HG03558 (cell line): Measurements from ENCODE around the gene MXI1.
"Not testable (repeated sequence)": the region's sequence is repeated elsewhere in the genome, so short reads cannot be mapped to it uniquely, and the experiment has no call there.

Source experiments
- ATAC-seq: cut with Tn5 transposase; IDR thresholded peaks from one replicate; pipeline ENCODE4 v1.9.1; 2021; ENCODE audit warnings: moderate number of reproducible peaks; ENCODE audit not compliant: unreplicated experiment; ENCODE audit errors: extremely low read depth

The MXI1 gene

DNA sequence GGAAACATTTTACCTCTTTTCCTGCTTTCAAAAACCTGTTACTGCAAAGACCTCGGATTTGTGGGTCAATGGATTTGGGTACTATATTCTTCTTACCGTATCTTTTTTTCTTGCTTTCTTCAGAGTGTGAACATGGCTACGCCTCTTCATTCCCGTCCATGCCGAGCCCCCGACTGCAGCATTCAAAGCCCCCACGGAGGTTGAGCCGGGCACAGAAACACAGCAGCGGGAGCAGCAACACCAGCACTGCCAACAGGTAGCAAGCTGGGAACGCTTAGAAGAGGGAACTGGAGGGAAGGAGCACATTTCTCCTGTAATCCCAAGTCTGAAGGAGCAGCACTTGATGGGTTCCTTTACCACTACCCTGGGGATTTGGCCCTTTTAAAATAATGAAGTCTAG, 20.7 kb downstream of the MXI1 start:
- no peak for ATAC-seq

DNA sequence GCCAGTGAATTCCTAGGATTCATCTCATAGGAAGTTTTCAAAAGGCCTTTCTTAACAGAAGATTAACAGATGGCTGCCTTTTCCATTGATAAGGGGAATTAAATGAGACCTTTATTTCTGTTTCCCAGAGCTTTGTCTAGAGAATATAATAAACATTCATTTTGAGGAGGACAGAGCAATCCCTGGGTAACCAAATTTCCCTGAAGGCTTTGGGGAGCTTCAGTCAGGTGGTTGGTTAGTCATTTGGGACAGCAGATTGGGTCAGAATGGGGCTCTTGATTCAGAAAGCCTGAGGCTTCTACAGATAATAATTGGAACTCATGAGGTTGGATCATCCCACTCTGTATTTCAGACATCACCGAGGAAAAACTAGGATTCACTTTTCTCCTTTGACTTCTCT, 21.8 kb downstream of the MXI1 start:
- no peak for ATAC-seq

DNA sequence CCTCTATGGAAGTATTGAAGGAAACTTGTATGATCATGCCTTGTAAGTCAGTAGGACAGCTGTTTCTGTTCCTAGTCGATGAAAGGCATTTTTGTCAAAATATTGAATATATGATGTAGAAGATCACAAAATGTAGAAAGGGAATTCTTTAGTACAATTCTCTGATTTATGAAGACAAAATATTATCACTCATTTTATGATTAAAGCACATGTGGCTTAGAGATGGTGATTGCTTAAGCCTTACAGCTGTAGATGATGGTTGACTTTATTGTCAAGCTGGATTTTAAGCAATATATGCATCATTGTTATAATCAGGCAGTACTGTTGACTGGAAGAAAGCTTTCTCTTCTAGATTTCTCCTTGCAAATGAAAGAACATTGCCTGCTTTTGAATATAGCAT, 26.4 kb downstream of the MXI1 start:
- no peak for ATAC-seq

DNA sequence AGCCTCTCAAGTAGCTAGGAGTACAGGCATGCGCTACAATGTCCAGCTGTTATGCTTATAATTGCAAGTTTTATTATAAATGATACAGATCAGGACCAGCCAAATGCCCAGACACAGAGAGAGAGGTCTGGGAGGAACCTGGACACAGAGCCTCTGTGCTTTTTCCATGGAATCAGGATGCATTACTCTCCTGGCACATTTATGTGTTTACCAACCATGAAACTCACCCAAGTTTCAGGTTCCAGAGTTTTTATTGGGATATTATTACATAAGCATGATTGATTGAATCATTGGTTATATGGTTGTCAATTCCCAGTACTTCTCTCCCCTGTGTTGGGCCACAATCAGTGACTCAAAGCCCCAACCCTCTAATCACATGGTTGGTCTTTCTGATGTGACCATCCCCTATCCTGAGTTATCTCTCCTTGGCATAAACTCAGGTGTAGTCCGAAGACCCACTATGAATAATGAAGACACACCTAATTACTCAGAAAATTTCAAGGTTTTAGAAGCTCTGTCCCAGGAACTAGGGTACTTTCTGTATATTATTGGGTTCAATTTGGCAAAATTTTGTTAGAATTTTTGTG, 30.6 kb downstream of the MXI1 start:
- ATAC-seq, result no peak

DNA sequence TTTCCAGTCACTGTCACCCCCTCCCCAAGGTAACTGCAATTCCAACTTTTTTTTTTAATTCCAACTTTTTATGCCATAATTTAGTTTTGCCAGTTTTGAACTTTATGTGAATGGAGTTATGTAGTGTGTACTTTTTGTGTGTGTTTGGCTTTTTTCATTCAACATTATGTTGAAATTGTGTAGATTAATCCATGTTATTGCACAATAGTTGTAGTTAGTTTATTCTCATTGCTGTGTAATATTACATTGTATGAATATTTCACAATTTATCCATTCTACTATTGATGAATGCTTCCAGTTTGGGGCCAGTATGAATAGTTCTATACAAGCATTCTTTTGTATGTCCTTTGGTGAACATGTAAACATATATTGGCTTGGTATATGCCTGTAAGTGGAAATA, 32.5 kb downstream of the MXI1 start:
- no peak for ATAC-seq

DNA sequence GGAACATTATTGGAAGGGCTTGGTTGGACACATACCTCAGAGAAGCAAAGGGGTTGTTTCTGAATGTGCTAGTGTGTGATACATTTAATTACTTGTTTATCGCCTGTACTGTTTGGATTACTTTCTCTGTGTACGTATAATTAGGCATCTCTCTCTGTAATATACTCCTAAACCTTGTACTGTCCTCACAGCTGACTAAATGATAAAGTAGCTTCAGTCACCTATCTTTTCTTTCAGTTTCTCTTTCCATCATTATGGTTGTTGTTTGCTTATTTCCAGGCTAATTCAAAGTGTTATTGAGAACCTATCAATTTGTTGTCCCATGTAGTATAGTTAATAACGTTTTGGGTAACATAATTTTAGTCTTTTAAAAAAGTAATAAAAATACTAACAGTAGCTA, 34.0 kb downstream of the MXI1 start:
- no peak for ATAC-seq

DNA sequence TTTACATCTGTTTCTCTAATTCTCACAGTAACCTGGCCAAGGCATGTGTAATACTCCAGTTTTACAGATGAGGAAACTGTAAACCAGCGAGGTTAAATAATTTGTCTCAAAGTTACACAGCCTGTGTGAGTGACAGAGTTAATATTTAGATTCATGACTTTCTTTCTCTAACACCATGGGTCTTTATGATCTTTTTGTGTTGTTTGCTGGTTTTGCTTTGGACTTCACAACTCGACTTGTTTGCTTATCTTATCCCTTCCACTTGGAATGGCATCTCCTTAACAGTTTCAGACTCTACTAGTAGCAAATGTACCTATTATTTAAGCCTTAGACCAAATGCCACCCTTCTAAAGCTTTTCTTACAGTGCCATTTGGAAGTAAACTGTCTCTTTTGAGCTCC, 34.4 kb downstream of the MXI1 start:
- ATAC-seq, result no peak

DNA sequence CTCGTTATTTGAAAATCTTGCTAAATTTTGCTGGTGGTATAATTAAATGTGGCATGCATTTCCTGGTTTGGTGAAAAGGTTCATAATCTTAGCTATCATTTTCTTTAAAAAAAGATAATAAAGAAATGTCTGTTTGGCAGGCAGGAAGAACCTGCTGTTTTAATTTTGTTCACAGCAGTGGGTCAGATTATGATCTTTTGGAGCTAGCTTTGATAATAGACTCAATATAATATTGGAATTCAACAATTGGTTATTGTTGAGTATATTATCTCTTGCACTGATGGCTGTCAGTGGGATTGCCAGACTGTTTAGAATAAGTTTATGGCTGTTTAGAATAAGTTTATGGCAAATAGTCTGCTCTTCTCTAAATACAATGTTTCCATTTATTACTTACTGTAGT, 35.1 kb downstream of the MXI1 start:
- ATAC-seq, result no peak

DNA sequence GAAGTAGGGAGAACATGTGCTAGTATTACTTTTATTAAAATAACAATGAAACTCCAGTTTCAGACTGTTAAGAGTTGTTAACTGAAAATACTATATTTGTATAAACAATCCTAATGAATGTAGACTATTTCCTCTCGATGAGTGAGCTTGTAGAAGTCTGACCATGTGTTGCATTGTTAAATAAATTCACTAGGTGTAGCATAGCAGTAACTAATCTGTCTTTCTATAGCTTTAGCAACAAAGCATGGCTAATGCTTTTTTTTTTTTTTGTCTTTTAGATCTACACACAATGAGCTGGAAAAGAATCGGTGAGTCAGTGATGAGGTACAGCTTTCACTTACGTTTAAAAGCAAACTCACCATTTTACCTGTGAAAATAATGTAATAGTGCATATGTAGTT, 37.1 kb downstream of the MXI1 start:
- no peak for ATAC-seq

DNA sequence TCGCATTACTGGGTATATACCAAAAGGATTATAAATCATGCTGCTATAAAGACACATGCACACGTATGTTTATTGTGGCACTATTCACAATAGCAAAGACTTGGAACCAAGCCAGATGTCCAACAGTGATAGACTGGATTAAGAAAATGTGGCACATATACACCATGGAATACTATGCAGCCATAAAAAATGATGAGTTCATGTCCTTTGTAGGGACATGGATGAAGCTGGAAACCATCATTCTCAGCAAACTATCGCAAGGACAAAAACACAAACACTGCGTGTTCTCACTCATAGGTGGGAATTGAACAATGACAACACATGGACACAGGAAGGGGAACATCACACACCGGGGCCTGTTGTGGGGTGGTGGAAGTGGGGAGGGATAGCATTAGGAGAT, 40.4 kb downstream of the MXI1 start:
- ATAC-seq, result not testable (repeated sequence)

DNA sequence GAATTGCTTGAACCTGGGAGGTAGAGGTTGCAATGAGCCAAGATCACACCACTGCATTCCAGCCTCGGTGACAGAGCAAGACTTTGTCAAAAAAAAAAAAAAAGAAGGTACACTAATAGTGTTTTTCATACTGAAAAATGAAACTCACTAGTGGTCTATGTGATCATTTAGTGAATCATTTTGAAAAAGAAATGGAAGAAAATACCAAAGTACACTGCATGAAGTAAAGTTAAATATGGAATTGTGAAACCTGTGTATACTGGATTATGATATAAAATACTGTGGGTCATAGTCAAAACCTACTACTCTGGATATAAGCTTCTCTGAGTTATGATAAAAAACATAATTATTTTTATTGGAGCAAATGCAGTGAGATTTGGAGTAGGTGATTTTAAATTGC, 42.1 kb downstream of the MXI1 start:
- peak; percentile 46 for ATAC-seq

DNA sequence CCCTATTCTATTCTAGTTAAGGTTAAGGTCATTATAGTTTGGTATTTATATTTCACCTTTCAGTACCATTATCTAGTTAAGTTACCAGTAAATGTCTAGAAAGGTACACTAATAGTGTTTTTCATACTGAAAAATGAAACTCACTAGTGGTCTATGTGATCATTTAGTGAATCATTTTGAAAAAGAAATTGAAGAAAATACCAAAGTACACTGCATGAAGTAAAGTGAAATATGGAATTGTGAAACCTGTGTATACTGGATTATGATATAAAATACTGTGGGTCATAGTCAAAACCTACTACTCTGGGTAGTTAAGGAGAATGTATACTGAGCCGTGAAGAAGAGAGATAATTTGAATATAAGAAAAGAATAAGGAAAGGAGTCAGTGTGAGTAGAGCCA, 44.0 kb downstream of the MXI1 start:
- ATAC-seq, result peak; percentile 84

DNA sequence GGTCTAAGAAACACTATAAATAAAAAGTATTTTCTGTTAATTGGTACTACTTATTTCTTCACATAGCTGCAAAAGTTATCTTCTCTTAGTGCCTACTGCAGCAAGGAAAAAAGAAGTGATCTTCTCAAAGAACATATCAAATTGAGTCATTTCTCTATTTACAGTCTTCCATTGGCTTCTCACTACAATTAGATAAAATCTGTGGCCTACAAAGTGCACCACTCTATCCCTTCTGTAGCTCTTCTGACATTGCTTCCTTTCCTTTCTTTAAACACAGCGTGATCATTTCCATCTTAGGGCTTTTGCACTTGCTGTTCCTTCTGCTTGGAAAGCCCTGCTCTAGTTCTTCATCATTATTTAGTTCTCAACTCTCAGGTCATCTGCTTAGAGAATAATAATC, 44.7 kb downstream of the MXI1 start:
- ATAC-seq, result no peak

DNA sequence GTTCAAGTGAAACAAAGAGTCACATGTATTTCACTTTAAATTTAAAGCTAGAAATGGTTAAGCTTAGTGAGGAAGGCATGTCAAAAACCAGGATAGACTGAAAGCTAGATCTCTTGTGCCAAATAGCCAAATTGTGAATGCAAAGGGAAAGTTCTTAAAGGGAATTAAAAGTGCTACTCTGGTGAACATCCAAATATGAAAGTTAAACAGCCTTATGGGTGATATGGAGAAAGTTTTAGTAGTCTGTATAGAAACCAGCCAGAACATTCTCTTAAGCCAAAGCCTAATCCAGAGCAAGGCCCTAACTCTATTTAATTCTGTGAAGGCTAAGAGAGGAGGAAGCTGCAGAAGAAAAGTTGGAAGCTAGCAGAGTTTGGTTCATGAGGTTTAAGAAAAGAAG, 47.1 kb downstream of the MXI1 start:
- ATAC-seq, result no peak

DNA sequence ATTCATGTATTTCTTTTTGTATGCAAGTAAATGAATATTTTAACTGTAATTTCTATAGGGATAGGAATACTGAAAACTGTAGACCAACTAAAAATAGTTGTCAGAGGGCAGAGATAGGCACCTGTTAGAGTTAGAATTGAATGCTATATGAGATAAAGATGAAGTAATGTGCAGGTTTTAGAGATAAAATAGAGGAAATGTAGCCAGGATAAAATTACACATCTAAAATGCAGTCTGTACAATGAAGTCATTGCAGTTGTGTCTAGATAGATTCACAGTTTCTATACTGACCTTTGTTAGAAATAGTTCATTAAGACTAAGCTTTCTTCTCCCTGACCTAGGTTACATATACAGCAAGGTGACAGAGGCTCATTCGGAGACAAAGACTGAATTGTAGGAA, 51.1 kb downstream of the MXI1 start:
- ATAC-seq, result no peak

DNA sequence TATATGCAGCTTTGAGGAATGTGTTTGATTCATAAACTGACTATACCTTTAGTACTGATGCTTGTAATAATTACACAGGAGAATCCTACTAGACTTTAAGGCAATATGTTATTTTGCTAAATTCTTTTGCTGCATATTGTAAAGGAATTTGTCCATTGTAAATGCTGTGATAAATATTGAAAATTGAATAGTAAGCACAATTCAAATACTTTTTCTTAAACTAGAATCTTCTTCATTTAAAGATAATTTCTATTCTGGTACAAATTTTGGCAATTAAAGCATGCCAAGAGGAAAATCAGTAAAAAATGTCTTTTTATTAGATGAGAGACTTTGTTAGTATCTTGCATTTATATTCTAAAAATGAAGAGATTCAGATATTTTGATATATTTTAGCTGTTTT, 51.9 kb downstream of the MXI1 start:
- ATAC-seq, result no peak

DNA sequence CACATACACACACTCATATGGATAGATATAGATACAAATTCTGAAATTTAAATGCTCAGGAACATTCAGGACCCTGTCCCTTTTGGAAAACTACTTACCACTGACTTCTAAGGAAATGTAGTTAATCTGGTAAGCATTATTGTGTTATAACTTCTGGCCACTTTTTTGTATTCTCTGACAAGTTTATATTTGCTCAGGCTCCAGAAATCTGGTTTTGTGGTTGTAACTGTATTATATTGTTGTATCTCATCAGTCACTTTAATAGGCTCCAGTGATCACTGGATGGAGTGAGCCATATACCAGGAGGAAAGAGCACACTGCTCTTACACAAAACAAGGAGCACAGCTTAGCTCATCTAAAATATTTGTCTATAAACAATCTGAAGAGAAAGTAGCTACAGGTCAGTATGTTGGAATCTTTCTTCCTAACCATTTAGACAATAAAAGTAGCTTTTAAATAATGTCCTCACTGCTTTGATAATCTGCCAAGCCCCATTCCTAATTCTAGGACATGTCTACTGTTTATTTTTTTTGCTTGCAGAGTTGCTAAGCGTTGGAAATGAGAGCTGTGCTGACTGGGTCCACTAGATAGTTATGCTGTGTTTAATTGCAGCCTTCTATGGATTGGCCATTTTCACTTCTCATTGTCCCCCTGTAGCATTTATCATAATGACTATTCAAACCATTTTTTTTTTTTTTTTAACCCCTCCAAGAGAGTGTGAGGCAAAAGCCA, 53.5 kb downstream of the MXI1 start:
- ATAC-seq, result no peak

DNA sequence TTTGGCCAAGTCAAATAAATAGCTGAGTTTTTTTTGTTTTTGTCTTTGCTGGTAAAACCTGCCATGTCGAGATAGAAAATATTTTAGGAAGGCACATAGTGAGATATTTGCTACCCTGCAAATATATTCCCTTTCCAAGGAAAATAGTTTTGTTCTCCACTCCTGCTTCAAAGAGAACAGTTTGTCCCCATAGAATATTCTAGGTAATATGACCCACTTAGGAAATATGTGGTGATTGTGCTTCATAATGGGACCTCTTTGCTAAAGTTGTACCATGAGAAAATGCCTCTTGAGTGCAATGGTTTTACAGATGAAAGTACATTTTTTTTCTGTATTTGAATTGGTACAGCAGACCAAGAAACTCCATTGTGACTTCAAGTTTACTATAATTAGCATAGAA, 55.8 kb downstream of the MXI1 start:
- ATAC-seq, result no peak

DNA sequence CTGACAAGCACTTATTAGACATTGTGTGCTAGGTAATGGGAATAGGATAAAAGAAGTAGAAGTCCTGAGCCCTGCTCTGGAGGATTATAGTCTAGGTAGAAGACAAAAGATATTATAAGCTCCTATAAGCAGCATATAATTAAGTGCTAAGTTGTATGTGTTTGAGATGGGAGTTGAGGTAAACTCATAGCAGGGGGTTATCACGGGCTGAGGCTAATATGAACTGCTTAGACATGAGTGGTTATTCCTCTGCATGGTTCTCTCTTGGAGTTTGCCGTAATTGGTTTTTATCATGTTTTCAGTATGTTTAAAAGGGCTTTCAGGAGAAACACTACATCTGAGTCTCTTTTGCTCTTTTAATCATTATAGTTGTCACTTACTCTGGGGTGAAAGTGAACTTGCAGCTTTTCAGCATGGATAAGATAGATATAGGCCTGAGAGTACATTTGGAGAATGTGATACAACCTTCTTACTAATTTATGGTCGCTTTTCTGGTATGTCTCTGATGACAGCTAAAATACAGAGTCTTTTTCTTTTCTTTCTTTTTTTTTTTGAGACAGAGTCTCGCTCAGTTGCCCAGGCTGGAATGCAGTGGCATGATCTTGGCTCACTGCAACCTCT, 58.3 kb downstream of the MXI1 start:
- ATAC-seq, result no peak

DNA sequence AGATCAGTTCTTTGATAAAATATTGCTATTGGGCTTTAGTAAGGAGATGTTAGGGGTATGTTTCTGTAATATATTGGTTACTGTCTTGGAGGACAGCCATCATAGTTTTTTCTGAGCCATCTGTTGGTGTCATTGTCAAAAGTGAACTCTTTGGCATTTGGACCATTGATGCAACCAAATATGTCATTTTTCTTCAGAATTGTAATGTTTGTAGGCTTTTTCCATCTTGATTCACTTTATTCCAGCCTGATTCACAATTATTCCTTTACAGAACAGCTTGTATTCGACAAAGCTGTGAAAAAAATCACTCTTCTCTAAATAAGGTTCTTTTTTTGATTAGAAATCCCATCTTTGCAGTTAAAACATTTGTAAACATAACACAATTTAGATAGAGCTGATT, 59.9 kb downstream of the MXI1 start:
- no peak for ATAC-seq

DNA sequence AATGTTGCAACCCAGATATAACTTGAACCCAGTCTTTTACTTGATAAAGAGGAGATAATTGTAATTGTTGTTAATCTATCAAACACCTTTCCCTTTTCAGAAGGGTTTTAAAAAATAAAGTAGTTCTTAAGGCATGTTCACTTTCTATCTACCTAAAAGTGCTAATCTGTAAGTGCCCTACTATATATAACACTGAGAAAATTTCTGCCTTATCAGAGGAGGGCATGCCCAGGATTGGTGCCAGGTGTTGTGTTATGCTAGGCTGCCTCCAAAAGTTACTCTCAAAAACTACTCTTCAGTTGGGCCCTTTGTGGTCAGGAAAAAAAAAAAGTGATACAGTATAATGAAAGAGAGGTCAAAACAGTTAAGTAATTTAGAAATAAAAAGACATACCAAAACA, 61.0 kb downstream of the MXI1 start:
- no peak for ATAC-seq

DNA sequence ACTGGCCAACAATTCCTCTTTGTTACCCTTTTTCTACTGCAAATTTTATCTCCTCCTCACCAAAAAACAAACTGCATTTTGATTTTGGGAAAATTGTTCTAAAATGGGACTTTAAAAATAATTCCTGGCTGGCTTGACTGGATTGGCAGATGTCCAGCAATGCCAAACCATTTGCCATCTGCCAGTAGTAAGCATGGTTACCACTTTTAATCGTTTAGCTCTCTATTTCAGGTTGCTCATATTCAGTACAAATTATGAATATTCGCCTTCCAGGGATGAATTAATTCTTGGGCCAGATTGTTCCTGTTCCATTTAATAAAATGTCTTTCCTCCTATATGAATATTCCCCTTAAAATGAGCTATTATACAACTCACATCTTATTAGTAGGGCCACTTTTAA, 61.6 kb downstream of the MXI1 start:
- no peak for ATAC-seq
